ENCODE data around the gene RPL31. TPM values are rescaled to one million over a fixed set of nuclear protein-coding genes. Genes with fewer than 3 reads are reported as not detected.

The RPL31 gene
- total RNA-seq, 1 donor from 2014 or later: 1,122 TPM

DNA sequence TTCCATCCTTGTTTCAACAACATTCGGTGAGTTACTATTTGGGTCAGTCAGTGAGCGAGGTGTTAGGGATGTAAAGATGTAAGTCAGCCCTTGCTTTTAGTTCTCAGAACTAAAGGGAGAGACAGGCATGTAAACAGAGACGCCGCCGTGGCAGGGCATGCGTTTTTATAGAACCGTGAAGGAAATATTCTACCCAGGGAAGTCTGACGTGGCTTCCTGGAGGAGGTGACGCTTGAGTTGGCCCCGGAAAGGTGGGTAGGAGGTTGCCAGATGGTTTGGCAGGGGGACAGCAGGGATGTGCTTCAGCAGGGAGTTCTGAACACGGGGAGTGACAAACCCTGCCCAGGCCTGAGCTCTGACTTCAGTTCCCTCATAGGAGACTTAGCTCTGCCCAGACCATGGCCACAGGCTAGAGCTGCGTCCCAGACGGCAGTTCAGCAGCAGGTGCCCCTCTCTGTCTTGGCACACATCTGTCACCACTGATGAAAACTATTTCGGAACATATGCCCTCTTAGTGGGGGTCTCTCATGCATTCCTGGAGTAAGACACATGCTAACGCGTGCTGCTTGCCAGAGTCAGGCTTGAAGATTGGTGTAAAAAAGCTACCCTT is 23.4 kb upstream of the RPL31 start:
- no peaks in the 10 kb centered on the region for H3K4me1 ChIP-seq
- no peak overlapping the region for H3K27ac ChIP-seq
- no peak for TF ChIP-seq POLR2AphosphoS5 (IDR thresholded peaks at IDR 0.05; ENCODE audit: insufficient read depth in 1 of 2, low read depth in 1 of 2)
- TF ChIP-seq POLR2A (IDR thresholded peaks at IDR 0.05): no peak
- TF ChIP-seq, protein P1, sequence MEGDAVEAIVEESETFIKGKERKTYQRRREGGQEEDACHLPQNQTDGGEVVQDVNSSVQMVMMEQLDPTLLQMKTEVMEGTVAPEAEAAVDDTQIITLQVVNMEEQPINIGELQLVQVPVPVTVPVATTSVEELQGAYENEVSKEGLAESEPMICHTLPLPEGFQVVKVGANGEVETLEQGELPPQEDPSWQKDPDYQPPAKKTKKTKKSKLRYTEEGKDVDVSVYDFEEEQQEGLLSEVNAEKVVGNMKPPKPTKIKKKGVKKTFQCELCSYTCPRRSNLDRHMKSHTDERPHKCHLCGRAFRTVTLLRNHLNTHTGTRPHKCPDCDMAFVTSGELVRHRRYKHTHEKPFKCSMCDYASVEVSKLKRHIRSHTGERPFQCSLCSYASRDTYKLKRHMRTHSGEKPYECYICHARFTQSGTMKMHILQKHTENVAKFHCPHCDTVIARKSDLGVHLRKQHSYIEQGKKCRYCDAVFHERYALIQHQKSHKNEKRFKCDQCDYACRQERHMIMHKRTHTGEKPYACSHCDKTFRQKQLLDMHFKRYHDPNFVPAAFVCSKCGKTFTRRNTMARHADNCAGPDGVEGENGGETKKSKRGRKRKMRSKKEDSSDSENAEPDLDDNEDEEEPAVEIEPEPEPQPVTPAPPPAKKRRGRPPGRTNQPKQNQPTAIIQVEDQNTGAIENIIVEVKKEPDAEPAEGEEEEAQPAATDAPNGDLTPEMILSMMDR (IDR thresholded peaks at IDR 0.05): no peak
- intact Hi-C loops (cut with DNase I): no loop called here
- H3K9me3 ChIP-seq: no peaks in the 10 kb centered on the region
- H3K36me3 ChIP-seq: peaks cover 0 to 5% of the 10 kb centered on the region in 2 donors
- H3K4me3 ChIP-seq: no peak overlapping the region
- no peaks in the 10 kb centered on the region for H3K27me3 ChIP-seq
- no peak for DNase-seq (ENCODE audit: extremely low spot score in 2 of 2)

DNA sequence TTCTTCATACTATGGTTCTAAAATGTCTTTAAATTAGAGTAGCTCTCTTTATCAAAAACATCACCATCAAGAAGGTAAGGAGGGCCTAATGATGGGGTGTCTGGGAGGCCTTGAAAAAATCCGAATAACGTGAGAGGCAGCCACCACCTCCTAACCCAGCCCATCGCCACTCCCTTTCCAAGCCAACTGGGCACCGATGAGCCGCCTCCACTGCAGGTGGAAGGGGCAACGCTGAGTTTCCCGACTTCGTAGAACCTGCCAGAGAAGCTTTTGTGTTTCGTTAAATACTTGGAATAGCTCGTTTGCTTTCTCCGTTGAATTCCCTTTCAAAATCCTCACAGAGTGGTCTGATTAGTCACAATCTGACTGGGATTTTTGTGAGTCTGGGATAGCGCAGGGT is 22.0 kb upstream of the RPL31 start:
- intact Hi-C loops (cut with DNase I): loop anchor here (5.0 to 10.0 kb wide), 3 partner anchors 165 to 378 kb away; no protein-coding TSS in a partner anchor
- H3K9me3 ChIP-seq: no peaks in the 10 kb centered on the region
- no peak overlapping the region for H3K4me3 ChIP-seq
- DNase-seq (ENCODE audit: extremely low spot score in 2 of 2): no peak
- H3K27ac ChIP-seq: no peak overlapping the region
- no peak for TF ChIP-seq POLR2A (IDR thresholded peaks at IDR 0.05)
- TF ChIP-seq, protein P1 (IDR thresholded peaks at IDR 0.05): no peak
- TF ChIP-seq POLR2AphosphoS5 (IDR thresholded peaks at IDR 0.05; ENCODE audit: insufficient read depth in 1 of 2, low read depth in 1 of 2): no peak
- no peaks in the 10 kb centered on the region for H3K4me1 ChIP-seq
- H3K36me3 ChIP-seq: peaks cover 0 to 1% of the 10 kb centered on the region in 2 donors
- no peaks in the 10 kb centered on the region for H3K27me3 ChIP-seq

DNA sequence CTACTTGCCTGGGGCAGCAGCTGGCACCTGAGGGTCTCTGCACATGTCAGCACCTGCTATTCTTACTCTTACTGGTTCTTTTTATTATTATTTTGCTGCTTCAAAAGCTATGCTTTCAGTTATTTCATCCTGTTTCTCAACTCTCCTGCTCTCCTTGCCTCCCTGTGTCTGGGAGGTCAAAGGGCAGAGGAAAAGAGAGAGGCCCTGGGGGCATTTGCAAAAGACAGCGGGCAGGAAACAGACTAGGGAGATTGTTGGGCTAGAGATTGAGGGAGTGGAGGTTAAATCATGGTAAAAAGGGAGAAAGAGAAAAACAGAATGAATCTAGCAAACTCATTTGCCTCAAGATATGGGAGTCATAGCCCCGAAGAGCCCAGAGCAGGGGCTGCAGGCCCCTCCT is 21.1 kb upstream of the RPL31 start:
- TF ChIP-seq POLR2AphosphoS5 (IDR thresholded peaks at IDR 0.05; ENCODE audit: insufficient read depth in 1 of 2, low read depth in 1 of 2): no peak
- TF ChIP-seq, protein P1 (IDR thresholded peaks at IDR 0.05): no peak
- TF ChIP-seq POLR2A (IDR thresholded peaks at IDR 0.05): no peak

DNA sequence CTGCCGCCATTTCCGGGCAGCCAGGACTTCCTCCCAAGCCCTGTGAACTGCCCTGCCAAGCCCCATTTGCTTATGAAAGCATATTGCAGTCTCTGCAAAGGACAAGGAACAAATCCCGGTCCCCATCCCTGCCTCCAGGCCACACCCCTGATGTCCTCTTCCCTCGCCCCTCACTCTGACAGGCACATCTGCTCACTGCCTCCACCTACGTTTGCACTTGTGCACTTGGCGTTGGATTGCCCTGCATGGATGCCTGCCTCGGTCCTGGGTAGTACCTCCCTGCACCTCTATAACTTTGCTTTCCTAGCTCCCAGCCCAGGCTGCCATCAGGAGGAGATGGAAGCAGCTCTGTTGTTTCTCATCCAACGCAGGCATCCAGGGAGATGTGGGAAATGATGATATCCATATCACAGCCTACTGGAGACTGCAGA is 19.6 kb upstream of the RPL31 start:
- intact Hi-C loops (cut with DNase I): loop anchor here (5.0 to 10.0 kb wide), 3 partner anchors 168 to 380 kb away; no protein-coding TSS in a partner anchor
- H3K36me3 ChIP-seq: no peaks in the 10 kb centered on the region
- H3K4me1 ChIP-seq: no peaks in the 10 kb centered on the region
- no peaks in the 10 kb centered on the region for H3K9me3 ChIP-seq
- no peak for DNase-seq (ENCODE audit: extremely low spot score in 2 of 2)
- no peak overlapping the region for H3K27ac ChIP-seq
- no peaks in the 10 kb centered on the region for H3K27me3 ChIP-seq
- TF ChIP-seq, protein P1 (IDR thresholded peaks at IDR 0.05): no peak
- TF ChIP-seq POLR2AphosphoS5 (IDR thresholded peaks at IDR 0.05; ENCODE audit: insufficient read depth in 1 of 2, low read depth in 1 of 2) (no peak), POLR2A (IDR thresholded peaks at IDR 0.05) (no peak)
- H3K4me3 ChIP-seq: no peak overlapping the region

More for the DNA sequence above, 21.1 kb upstream of the RPL31 start:
- Histone ChIP-seq H3K27me3 (no peaks in the 10 kb centered on the region), H3K4me3 (no peak overlapping the region), H3K27ac (no peak overlapping the region), H3K4me1 (no peaks in the 10 kb centered on the region), H3K9me3 (no peaks in the 10 kb centered on the region), H3K36me3 (no peaks in the 10 kb centered on the region)
- no peak for DNase-seq (ENCODE audit: extremely low spot score in 2 of 2)
- intact Hi-C loops (cut with DNase I): loop anchor here (5.0 to 10.0 kb wide), 3 partner anchors 166 to 379 kb away; no protein-coding TSS in a partner anchor

DNA sequence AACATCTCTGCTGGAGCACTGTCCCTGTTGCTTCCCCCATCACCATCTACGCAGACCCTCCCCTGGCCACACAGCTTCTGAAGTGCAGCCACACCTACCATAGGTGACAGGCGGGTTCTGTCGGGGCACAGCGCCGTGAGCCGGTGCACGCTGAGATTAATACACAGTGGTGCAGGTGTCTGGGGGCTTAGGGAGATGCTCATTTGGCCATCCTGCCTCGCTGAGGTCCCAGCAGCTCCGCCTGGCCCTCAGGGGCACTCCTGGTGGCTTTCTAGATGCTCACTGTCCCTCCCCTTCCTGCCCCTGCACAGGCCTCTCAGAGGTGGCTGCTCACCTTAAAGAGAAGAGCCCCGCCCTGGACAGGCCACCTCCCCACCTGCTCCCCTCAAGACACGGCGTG is 18.9 kb upstream of the RPL31 start:
- Histone ChIP-seq H3K27me3 (no peaks in the 10 kb centered on the region), H3K9me3 (no peaks in the 10 kb centered on the region), H3K36me3 (no peaks in the 10 kb centered on the region), H3K4me3 (no peak overlapping the region), H3K4me1 (no peaks in the 10 kb centered on the region), H3K27ac (no peak overlapping the region)
- intact Hi-C loops (cut with DNase I): loop anchor here (5.0 to 10.0 kb wide), 3 partner anchors 168 to 381 kb away; no protein-coding TSS in a partner anchor
- TF ChIP-seq, protein P1 (IDR thresholded peaks at IDR 0.05): no peak
- TF ChIP-seq POLR2AphosphoS5 (IDR thresholded peaks at IDR 0.05; ENCODE audit: insufficient read depth in 1 of 2, low read depth in 1 of 2) (no peak), POLR2A (IDR thresholded peaks at IDR 0.05) (no peak)
- DNase-seq (ENCODE audit: extremely low spot score in 2 of 2): no peak
